HEK293T (cell line): ENCODE results near the gene SCMH1.

Experiments used
- ELF4 ChIP-seq: fragments of 450-650 bp; IDR thresholded peaks from 2 replicates; pipeline ENCODE4 v1.6.1; 2017; ENCODE audit warnings: antibody characterized with exemption
- FOXM1 ChIP-seq: fragments of 450-650 bp; IDR thresholded peaks from 2 replicates; pipeline ENCODE4 v1.6.1; 2017; ENCODE audit warnings: mild to moderate bottlenecking, borderline replicate concordance
- TF ChIP-seq, protein P1 (sequence below): fragments of 450-650 bp; IDR thresholded peaks from 2 replicates; pipeline ENCODE4 v1.6.1; 2016

GRCh38 chr1:41030872-41031616 is 211.1 kb downstream of the SCMH1 start:
- TF ChIP-seq, protein P1, sequence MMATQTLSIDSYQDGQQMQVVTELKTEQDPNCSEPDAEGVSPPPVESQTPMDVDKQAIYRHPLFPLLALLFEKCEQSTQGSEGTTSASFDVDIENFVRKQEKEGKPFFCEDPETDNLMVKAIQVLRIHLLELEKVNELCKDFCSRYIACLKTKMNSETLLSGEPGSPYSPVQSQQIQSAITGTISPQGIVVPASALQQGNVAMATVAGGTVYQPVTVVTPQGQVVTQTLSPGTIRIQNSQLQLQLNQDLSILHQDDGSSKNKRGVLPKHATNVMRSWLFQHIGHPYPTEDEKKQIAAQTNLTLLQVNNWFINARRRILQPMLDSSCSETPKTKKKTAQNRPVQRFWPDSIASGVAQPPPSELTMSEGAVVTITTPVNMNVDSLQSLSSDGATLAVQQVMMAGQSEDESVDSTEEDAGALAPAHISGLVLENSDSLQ, result no peak
- TF ChIP-seq ELF4 (no peak), FOXM1 (no peak)
